SK-N-SH (cell line): ENCODE results near the gene IGF2BP2. TPM values are rescaled to one million over a fixed set of nuclear protein-coding genes. Genes with fewer than 3 reads are reported as not detected.
"Not testable (repeated sequence)": the region's sequence is repeated elsewhere in the genome, so short reads cannot be mapped to it uniquely, and the experiment has no call there.

Source experiments
- CTCF ChIA-PET: fragments of 300-600, 350-600 bp; formaldehyde crosslinking; extraction: SDS; loops from one replicate; lab custom pipeline; 2021; lab: Yijun Ruan, JAX
- POLR2A ChIA-PET: fragments of 350-600 bp; sonication (Branson Sonifier 250); formaldehyde crosslinking; extraction: SDS; loops from one replicate; lab custom pipeline; 2020; ENCODE audit warnings: antibody characterized with exemption, inconsistent platforms; lab: Yijun Ruan, JAX
- DNase-seq: peaks from one replicate; pipeline ENCODE4 v3.0.0; 2012
- H2AFZ ChIP-seq: fragments of 200-600 bp; sonication (generic); 2 replicates; pipeline ENCODE4 v1.8.1; 2016; ENCODE audit warnings: antibody characterized with exemption, mild to moderate bottlenecking, low read depth
- H3F3A ChIP-seq: fragments of 200-600 bp; sonication (generic); replicated peaks from 2 replicates; pipeline ENCODE3; 2016; ENCODE audit warnings: antibody characterized with exemption, mild to moderate bottlenecking; ENCODE audit not compliant: insufficient read depth
- H3K27ac ChIP-seq, 2 experiments: fragments of 200-500 bp in 1 of 2; fragments of 200-600 bp in 1 of 2; sonication (Bioruptor generic) in 1 of 2; sonication (generic), shearing (Covaris generic) in 1 of 2; 2 replicates each; pipeline versions ENCODE4 v1.5.1 to v1.6.1; 2014 to 2016; ENCODE audit warnings: low read depth in 2 of 2, inconsistent platforms in 1 of 2, low read length in 1 of 2, mild to moderate bottlenecking in 1 of 2, mixed read lengths in 1 of 2
- H3K27me3 ChIP-seq: fragments of 200-600 bp; sonication (generic), shearing (Covaris generic); 2 replicates; pipeline ENCODE4 v1.6.1; 2016; ENCODE audit warnings: mixed run types; ENCODE audit not compliant: insufficient read depth
- H3K36me3 ChIP-seq, 2 experiments: fragments of 200-500 bp in 1 of 2; fragments of 200-600 bp in 1 of 2; sonication (Bioruptor generic) in 1 of 2; sonication (generic) in 1 of 2; replicated peaks in 1 of 2; 2 replicates each; pipeline versions ENCODE3 to v1.5.1; 2014 to 2016; ENCODE audit warnings: low read length in 1 of 2, mild to moderate bottlenecking in 1 of 2; ENCODE audit not compliant: insufficient read depth in 2 of 2, control insufficient read depth in 1 of 2
- H3K4me1 ChIP-seq, 2 experiments: fragments of 200-500 bp in 1 of 2; fragments of 200-600 bp in 1 of 2; sonication (Bioruptor generic) in 1 of 2; sonication (generic), shearing (Covaris generic) in 1 of 2; 2 replicates each; pipeline versions ENCODE4 v1.5.1 to v1.6.1; 2014 to 2016; ENCODE audit warnings: low read depth in 1 of 2, low read length in 1 of 2, mixed run types in 1 of 2; ENCODE audit not compliant: insufficient read depth in 2 of 2, control insufficient read depth in 1 of 2
- H3K4me2 ChIP-seq: fragments of 200-600 bp; sonication (generic), shearing (Covaris generic); 2 replicates; pipeline ENCODE4 v1.6.1; 2017; ENCODE audit warnings: mixed run types
- H3K4me3 ChIP-seq, 2 experiments: fragments of 200-500 bp in 1 of 2; fragments of 200-600 bp in 1 of 2; sonication (Bioruptor generic) in 1 of 2; sonication (generic), shearing (Covaris generic) in 1 of 2; 2 replicates each; pipeline versions ENCODE4 v1.5.1 to v1.8.1; 2014 to 2016; ENCODE audit warnings: low read depth in 2 of 2, inconsistent platforms in 1 of 2, low read length in 1 of 2, mild to moderate bottlenecking in 1 of 2, mixed read lengths in 1 of 2, moderate library complexity in 1 of 2
- H3K79me2 ChIP-seq: fragments of 200-600 bp; sonication (generic); 2 replicates; pipeline ENCODE4 v1.8.1; 2017; ENCODE audit warnings: mild to moderate bottlenecking; ENCODE audit not compliant: insufficient read depth
- H3K9ac ChIP-seq: fragments of 200-600 bp; sonication (generic); 2 replicates; pipeline ENCODE4 v1.6.1; 2017; ENCODE audit warnings: mixed run types
- H3K9me2 ChIP-seq: fragments of 200-600 bp; sonication (generic); 2 replicates; pipeline ENCODE4 v1.6.1; 2017; ENCODE audit warnings: mixed run types
- H3K9me3 ChIP-seq: fragments of 200-600 bp; sonication (generic); 2 replicates; pipeline ENCODE4 v1.6.1; 2017; ENCODE audit warnings: mixed run types, mild to moderate bottlenecking, moderate library complexity
- H4K20me1 ChIP-seq: fragments of 200-600 bp; sonication (generic); 2 replicates; pipeline ENCODE4 v1.6.1; 2017; ENCODE audit warnings: mild to moderate bottlenecking, mixed run types; ENCODE audit not compliant: insufficient read depth
- CHD2 ChIP-seq: fragments of 150-350 bp; IDR thresholded peaks from 2 replicates; pipeline ENCODE4 v1.6.1; 2018; ENCODE audit warnings: low read length; ENCODE audit not compliant: partially characterized antibody
- ELF1 ChIP-seq: IDR thresholded peaks from 2 replicates; pipeline ENCODE4 v1.4.0; 2012
- EZH2phosphoT487 ChIP-seq: fragments of 200-600 bp; sonication (generic); IDR thresholded peaks from 2 replicates; pipeline ENCODE4 v1.6.1; 2017; ENCODE audit warnings: low read depth, mixed run types, mild to moderate bottlenecking, antibody characterized with exemption, moderate library complexity, borderline replicate concordance
- GABPA ChIP-seq: IDR thresholded peaks from 2 replicates; pipeline ENCODE4 v1.4.0; 2012; ENCODE audit warnings: low read depth, mild to moderate bottlenecking
- NFIC ChIP-seq: IDR thresholded peaks from 2 replicates; pipeline ENCODE4 v1.4.0; 2012; ENCODE audit warnings: borderline replicate concordance
- POLR2AphosphoS5 ChIP-seq: IDR thresholded peaks from 2 replicates; pipeline ENCODE4 v1.6.1; 2012; ENCODE audit warnings: low read depth, low read length
- RCOR1 ChIP-seq: fragments of 150-350 bp; IDR thresholded peaks from 2 replicates; pipeline ENCODE4 v1.6.1; 2017; ENCODE audit warnings: antibody characterized with exemption, low read length
- RXRA ChIP-seq: IDR thresholded peaks from 2 replicates; pipeline ENCODE4 v1.4.0; 2012; ENCODE audit warnings: low read depth, mild to moderate bottlenecking, borderline replicate concordance
- SMC3 ChIP-seq: IDR thresholded peaks from 2 replicates; pipeline ENCODE4 v1.6.1; 2012; ENCODE audit warnings: low read depth, low read length, improper control_type of control experiment
- TAF1 ChIP-seq: IDR thresholded peaks from 2 replicates; pipeline ENCODE4 v1.6.1; 2012; ENCODE audit warnings: low read depth, mild to moderate bottlenecking, low read length, moderate library complexity, borderline replicate concordance
- TEAD4 ChIP-seq: IDR thresholded peaks from 2 replicates; pipeline ENCODE4 v1.4.0; 2012; ENCODE audit warnings: mild to moderate bottlenecking, borderline replicate concordance; ENCODE audit not compliant: insufficient read depth
- YY1 ChIP-seq: IDR thresholded peaks from 2 replicates; pipeline ENCODE4 v1.4.0; 2012; ENCODE audit warnings: low read depth, mild to moderate bottlenecking
- WGBS: methylation state at CpG from one replicate; pipeline ENCODE4 v1.1.6; 2017; ENCODE audit warnings: low lambda C conversion rate; 5-methylcytosine and 5-hydroxymethylcytosine counted together
- polyA plus RNA-seq, 3 experiments: library from polyadenylated mRNA; depleted of rRNA; stranded (reverse); fragments of >200 nt; gene quantifications; 2 replicates each; pipeline ENCODE4 v1.2.3, GENCODE V29; 2012
- TF ChIP-seq, protein P1 (sequence below): fragments of 150-350 bp; IDR thresholded peaks from 2 replicates; pipeline ENCODE4 v1.6.1; 2017; ENCODE audit warnings: antibody characterized with exemption, low read length, low read depth, borderline replicate concordance
- TF ChIP-seq, protein P2 (sequence below): IDR thresholded peaks from 2 replicates; pipeline ENCODE4 v1.4.0; 2012; ENCODE audit warnings: low read depth

The IGF2BP2 gene
- polyA plus RNA-seq, 1 of the 3 experiments (the other 2 are of a cell fraction) = 5.4 TPM

DNA sequence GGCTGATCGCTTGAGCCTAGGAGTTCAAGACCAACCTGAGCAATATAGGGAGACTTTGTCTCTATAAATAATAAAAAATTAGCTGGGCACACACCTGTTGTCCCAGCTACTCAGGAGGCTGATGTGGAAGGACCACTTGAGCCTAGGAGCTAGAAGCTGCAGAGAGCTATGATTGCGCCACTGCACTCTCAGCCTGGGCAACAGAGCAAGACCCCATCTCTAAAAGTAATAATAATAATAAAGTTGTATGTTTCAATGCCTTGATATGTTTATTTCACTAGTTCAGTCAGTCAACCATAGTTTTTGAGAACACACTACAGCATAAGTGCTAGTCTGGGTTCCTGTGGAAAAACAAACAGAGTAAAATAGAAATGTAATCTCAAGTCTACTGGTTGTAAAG lies 36.5 kb downstream of the IGF2BP2 start:
- CTCF ChIA-PET = interaction anchor here (1.2 to 2.0 kb wide), 3 partner anchors 15 to 155 kb away, joined by 3 to 14 read pairs (median 4); no protein-coding TSS in a partner anchor

DNA sequence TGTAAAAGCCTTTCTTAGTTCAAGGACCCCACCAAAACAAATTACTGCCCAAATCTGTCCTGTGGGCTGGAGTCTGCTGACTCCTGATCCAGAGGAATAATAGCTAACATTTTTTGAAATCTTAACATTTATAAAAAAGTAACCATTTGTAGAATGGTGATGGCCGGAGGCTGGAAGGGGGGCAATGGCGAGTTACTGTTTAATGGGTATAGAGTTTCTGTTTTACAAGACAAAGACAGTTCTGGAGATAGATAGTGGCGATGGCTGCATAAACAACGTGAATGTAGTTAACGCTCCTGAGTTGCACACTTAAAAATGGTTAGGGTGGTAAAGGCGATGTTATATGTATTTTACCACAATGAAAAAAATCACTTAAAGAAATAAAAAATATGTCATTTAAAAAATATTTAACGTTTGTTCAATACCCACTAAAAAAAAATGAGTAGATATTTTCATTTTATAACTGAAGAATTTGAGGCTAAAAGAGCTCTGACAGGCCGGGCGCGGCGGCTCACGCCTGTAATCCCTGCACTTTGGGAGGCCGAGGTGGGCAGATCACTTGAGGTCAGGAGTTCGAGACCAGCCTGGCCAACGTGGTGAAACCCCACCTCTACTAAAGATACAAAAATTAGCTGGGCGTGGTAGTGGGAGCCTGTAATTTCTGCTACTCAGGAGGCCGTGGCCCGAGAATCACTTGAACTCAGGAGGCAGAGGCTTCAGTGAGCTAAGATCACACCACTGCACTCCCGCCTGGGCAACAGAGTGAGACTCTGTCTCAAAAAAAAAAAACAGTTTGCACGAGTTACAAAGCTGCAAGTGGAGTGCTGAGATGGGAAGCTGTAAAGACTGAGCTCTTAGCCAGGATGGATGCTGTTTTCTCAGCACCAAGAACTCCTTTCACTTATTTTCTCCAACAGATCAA lies 37.6 kb downstream of the IGF2BP2 start:
- peaks cover 98% of the 10 kb centered on the region for H4K20me1 ChIP-seq
- TF ChIP-seq, protein P1, sequence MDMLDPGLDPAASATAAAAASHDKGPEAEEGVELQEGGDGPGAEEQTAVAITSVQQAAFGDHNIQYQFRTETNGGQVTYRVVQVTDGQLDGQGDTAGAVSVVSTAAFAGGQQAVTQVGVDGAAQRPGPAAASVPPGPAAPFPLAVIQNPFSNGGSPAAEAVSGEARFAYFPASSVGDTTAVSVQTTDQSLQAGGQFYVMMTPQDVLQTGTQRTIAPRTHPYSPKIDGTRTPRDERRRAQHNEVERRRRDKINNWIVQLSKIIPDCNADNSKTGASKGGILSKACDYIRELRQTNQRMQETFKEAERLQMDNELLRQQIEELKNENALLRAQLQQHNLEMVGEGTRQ = no peak
- TF ChIP-seq ELF1 (no peak), EZH2phosphoT487 (no peak), CHD2 (no peak), NFIC (no peak), RXRA (no peak), RCOR1 (no peak), TEAD4 (no peak), TAF1 (no peak), SMC3 (no peak), YY1 (no peak)
- TF ChIP-seq, protein P2, sequence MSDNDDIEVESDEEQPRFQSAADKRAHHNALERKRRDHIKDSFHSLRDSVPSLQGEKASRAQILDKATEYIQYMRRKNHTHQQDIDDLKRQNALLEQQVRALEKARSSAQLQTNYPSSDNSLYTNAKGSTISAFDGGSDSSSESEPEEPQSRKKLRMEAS = no peak
- H3K9me2 ChIP-seq = no peaks in the 10 kb centered on the region
- no peak overlapping the region for H3K4me3 ChIP-seq
- peaks cover 33% of the 10 kb centered on the region for H3F3A ChIP-seq
- DNase-seq = no peak
- no peak overlapping the region for H2AFZ ChIP-seq
- 80% methylated on average over 20 of the region's 20 CpGs for WGBS
- peaks cover 98% of the 10 kb centered on the region for H3K79me2 ChIP-seq
- no peak overlapping the region for H3K27ac ChIP-seq
- no peak overlapping the region for H3K4me2 ChIP-seq
- H3K27me3 ChIP-seq = no peaks in the 10 kb centered on the region
- H3K9me3 ChIP-seq = no peaks in the 10 kb centered on the region
- peaks cover 0 to 23% of the 10 kb centered on the region in 2 experiments; a peak in 1 of 4 replicates for H3K4me1 ChIP-seq
- no peak overlapping the region for H3K9ac ChIP-seq
- ChIA-PET POLR2A (no interaction called here), CTCF (interaction anchor here (1.2 to 2.0 kb wide), 3 partner anchors 14 to 127 kb away, joined by 3 to 14 read pairs (median 8); no protein-coding TSS in a partner anchor)
- peaks cover 0 to 9% of the 10 kb centered on the region in 2 experiments for H3K36me3 ChIP-seq

More for the DNA sequence above, 36.5 kb downstream of the IGF2BP2 start:
- H3K9me2 ChIP-seq = no peaks in the 10 kb centered on the region
- no peak overlapping the region for H3K9ac ChIP-seq
- H3K4me3 ChIP-seq = no peak overlapping the region
- H3K4me1 ChIP-seq = peaks cover 0 to 23% of the 10 kb centered on the region in 2 experiments; a peak in 1 of 4 replicates
- no peaks in the 10 kb centered on the region for H3K9me3 ChIP-seq
- 97% methylated on average over 2 of the region's 2 CpGs for WGBS
- H4K20me1 ChIP-seq = peaks cover 98% of the 10 kb centered on the region
- TF ChIP-seq POLR2AphosphoS5 = no peak
- TF ChIP-seq, protein P2 = no peak
- TF ChIP-seq GABPA = no peak
- DNase-seq = no peak
- peaks cover 0 to 9% of the 10 kb centered on the region in 2 experiments for H3K36me3 ChIP-seq
- H3K27me3 ChIP-seq = no peaks in the 10 kb centered on the region
- peaks cover 23% of the 10 kb centered on the region for H3F3A ChIP-seq
- H2AFZ ChIP-seq = no peak overlapping the region
- POLR2A ChIA-PET = no interaction called here
- H3K4me2 ChIP-seq = no peak overlapping the region
- peaks cover 100% of the 10 kb centered on the region for H3K79me2 ChIP-seq
- no peak overlapping the region for H3K27ac ChIP-seq

DNA sequence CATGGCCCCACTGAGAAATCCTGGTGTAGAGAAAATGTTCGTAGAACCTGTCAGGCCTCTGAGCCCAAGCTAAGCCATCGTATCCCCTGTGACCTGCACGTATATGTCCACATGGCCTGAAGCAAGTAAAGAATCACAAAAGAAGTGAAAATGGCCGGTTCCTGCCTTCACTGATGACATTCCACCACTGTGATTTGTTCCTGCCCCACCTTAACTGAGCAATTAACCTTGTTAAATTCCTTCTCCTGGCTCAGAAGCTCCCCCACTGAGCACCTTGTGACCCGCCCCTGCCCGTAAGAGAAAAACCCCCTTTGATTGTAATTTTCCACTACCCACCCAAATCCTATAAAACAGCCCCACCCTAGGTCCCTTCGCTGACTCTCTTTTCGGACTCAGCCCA lies 38.6 kb downstream of the IGF2BP2 start:
- H3K27me3 ChIP-seq, H3K36me3 ChIP-seq, H3K9ac ChIP-seq, H2AFZ ChIP-seq, POLR2A ChIA-PET, DNase-seq, H3K4me2 ChIP-seq, H3K27ac ChIP-seq, H3K9me3 ChIP-seq, H3K4me3 ChIP-seq, H3K9me2 ChIP-seq: not testable (repeated sequence)
- Histone ChIP-seq H3K79me2 (peaks cover 93% of the 10 kb centered on the region), H3K4me1 (peaks cover 0 to 20% of the 10 kb centered on the region in 2 experiments; a peak in 1 of 4 replicates), H3F3A (peaks cover 40% of the 10 kb centered on the region), H4K20me1 (peaks cover 98% of the 10 kb centered on the region)
- 82% methylated on average over 8 of the region's 8 CpGs for WGBS
- CTCF ChIA-PET = interaction anchor here (1.9 to 2.0 kb wide), 2 partner anchors 18 to 126 kb away, joined by 8 to 14 read pairs; no protein-coding TSS in a partner anchor
